GM06990 (cell line): ENCODE results near the gene EOLA2.
"Not testable (repeated sequence)": the region's sequence is repeated elsewhere in the genome, so short reads cannot be mapped to it uniquely, and the experiment has no call there.

Source experiments
- DNase-seq: peaks from one replicate; pipeline ENCODE4 v3.0.0-alpha.2; 2011; ENCODE audit not compliant: insufficient read length; ENCODE audit errors: extremely low read depth
- H3K27me3 ChIP-seq: replicated peaks from 2 replicates; pipeline ENCODE4 v1.6.0; 2011; ENCODE audit warnings: low read length; ENCODE audit not compliant: control insufficient read depth, insufficient read depth
- H3K36me3 ChIP-seq: 2 replicates; pipeline ENCODE4 v1.5.1; 2011; ENCODE audit warnings: low read length; ENCODE audit not compliant: control insufficient read depth, insufficient read depth
- H3K4me3 ChIP-seq: replicated peaks from 2 replicates; pipeline ENCODE4 v1.5.1; 2011; ENCODE audit warnings: low read depth, mild to moderate bottlenecking, control low read depth, low read length
- CTCF ChIP-seq: IDR thresholded peaks from 2 replicates; pipeline ENCODE4 v1.5.1; 2011; ENCODE audit warnings: low read length, control low read depth, mild to moderate bottlenecking, inconsistent platforms; ENCODE audit not compliant: insufficient read depth, poor library complexity, severe bottlenecking

Gene EOLA2

GRCh38 chrX:149923836-149924235 is 14.5 kb downstream of the EOLA2 start:
- H3K27me3 ChIP-seq, DNase-seq, H3K4me3 ChIP-seq, H3K36me3 ChIP-seq: not testable (repeated sequence)

GRCh38 chrX:149916745-149917392 is 21.4 kb downstream of the EOLA2 start:
- no peak overlapping the region for H3K4me3 ChIP-seq
- DNase-seq = no peak
- no peak for TF ChIP-seq CTCF
- H3K36me3 ChIP-seq = no peaks in the 10 kb centered on the region
- H3K27me3 ChIP-seq = no peaks in the 10 kb centered on the region

GRCh38 chrX:149910178-149910695 is 28.1 kb downstream of the EOLA2 start:
- no peak for TF ChIP-seq CTCF
- no peak for DNase-seq
- Histone ChIP-seq H3K36me3 (no peaks in the 10 kb centered on the region), H3K4me3 (no peak overlapping the region), H3K27me3 (no peaks in the 10 kb centered on the region)

GRCh38 chrX:149909324-149910177 is 28.7 kb downstream of the EOLA2 start:
- Histone ChIP-seq H3K27me3 (no peaks in the 10 kb centered on the region), H3K4me3 (no peak overlapping the region), H3K36me3 (no peaks in the 10 kb centered on the region)
- DNase-seq = no peak
- TF ChIP-seq CTCF = no peak

GRCh38 chrX:149908727-149909126 is 29.6 kb downstream of the EOLA2 start:
- TF ChIP-seq CTCF = no peak
- no peaks in the 10 kb centered on the region for H3K27me3 ChIP-seq
- no peaks in the 10 kb centered on the region for H3K36me3 ChIP-seq
- H3K4me3 ChIP-seq = no peak overlapping the region
- DNase-seq = no peak

- no peak for TF ChIP-seq CTCF
Measured at GRCh38 chrX:149908308-149908707, 30.0 kb downstream of the EOLA2 start.

More at GRCh38 chrX:149908308-149908707, 30.0 kb downstream of the EOLA2 start:
- no peak for DNase-seq
- Histone ChIP-seq H3K27me3 (no peaks in the 10 kb centered on the region), H3K4me3 (no peak overlapping the region), H3K36me3 (no peaks in the 10 kb centered on the region)
